DND-41 (cell line): ENCODE results near the gene ITGB7.

Experiments used
- ATAC-seq: fragments of 200-7000 bp; cut with Tn5 transposase; 3 replicates; pipeline ENCODE4 v1.9.1; 2021; ENCODE audit warnings: low read depth; ENCODE audit not compliant: insufficient read depth
- DNase-seq: peaks from one replicate; pipeline ENCODE4 v3.0.0-alpha.2; 2020
- H2AFZ ChIP-seq: 2 replicates; pipeline ENCODE4 v1.6.0; 2012; ENCODE audit warnings: low read depth, low read length
- H3K27ac ChIP-seq: 2 replicates; pipeline ENCODE4 v1.5.1; 2012; ENCODE audit warnings: low read length, inconsistent platforms
- H3K27me3 ChIP-seq: fragments of 200-600 bp; sonication (generic); 2 replicates; pipeline ENCODE4 v1.6.0; 2012; ENCODE audit warnings: low read length, mild to moderate bottlenecking, inconsistent platforms; ENCODE audit not compliant: insufficient read depth, poor library complexity
- H3K36me3 ChIP-seq: 2 replicates; pipeline ENCODE4 v1.5.1; 2012; ENCODE audit warnings: low read length, inconsistent platforms; ENCODE audit not compliant: insufficient read depth
- H3K4me1 ChIP-seq: 2 replicates; pipeline ENCODE4 v1.5.1; 2012; ENCODE audit warnings: mild to moderate bottlenecking, low read length; ENCODE audit not compliant: insufficient read depth
- H3K4me2 ChIP-seq: 2 replicates; pipeline ENCODE4 v1.6.0; 2012; ENCODE audit warnings: mild to moderate bottlenecking, moderate library complexity, low read length, inconsistent platforms; ENCODE audit not compliant: insufficient read depth
- H3K4me3 ChIP-seq, 2 experiments: fragments of 200-600 bp in 1 of 2; shearing (Covaris generic) in 1 of 2; 2 replicates each; pipeline ENCODE4 v1.5.1; 2012 to 2016; ENCODE audit warnings: inconsistent platforms in 2 of 2, low read length in 2 of 2, mild to moderate bottlenecking in 2 of 2, low read depth in 1 of 2, moderate library complexity in 1 of 2
- H3K79me2 ChIP-seq: 2 replicates; pipeline ENCODE4 v1.6.0; 2012; ENCODE audit warnings: low read length, inconsistent platforms; ENCODE audit not compliant: insufficient read depth
- H3K9ac ChIP-seq: 2 replicates; pipeline ENCODE4 v1.6.0; 2012; ENCODE audit warnings: low read depth, mild to moderate bottlenecking, inconsistent platforms, low read length, moderate library complexity
- H3K9me3 ChIP-seq: 2 replicates; pipeline ENCODE4 v1.5.1; 2012; ENCODE audit warnings: low read length, moderate library complexity, mild to moderate bottlenecking, inconsistent platforms; ENCODE audit not compliant: insufficient read depth, severe bottlenecking
- H4K20me1 ChIP-seq: 2 replicates; pipeline ENCODE4 v1.6.0; 2012; ENCODE audit warnings: low read length; ENCODE audit not compliant: insufficient read depth
- EZH2 ChIP-seq: IDR thresholded peaks from 3 replicates; pipeline ENCODE4 v1.6.1; 2012; ENCODE audit warnings: borderline replicate concordance, low read depth, mild to moderate bottlenecking, moderate library complexity, low read length, inconsistent platforms; ENCODE audit not compliant: severe bottlenecking
- TF ChIP-seq, protein P1 (sequence below): IDR thresholded peaks from 2 replicates; pipeline ENCODE4 v1.5.1; 2012; ENCODE audit warnings: borderline replicate concordance, low read length, moderate library complexity, mild to moderate bottlenecking; ENCODE audit not compliant: poor library complexity, severe bottlenecking; ENCODE audit errors: extremely low read depth

The ITGB7 gene

DNA sequence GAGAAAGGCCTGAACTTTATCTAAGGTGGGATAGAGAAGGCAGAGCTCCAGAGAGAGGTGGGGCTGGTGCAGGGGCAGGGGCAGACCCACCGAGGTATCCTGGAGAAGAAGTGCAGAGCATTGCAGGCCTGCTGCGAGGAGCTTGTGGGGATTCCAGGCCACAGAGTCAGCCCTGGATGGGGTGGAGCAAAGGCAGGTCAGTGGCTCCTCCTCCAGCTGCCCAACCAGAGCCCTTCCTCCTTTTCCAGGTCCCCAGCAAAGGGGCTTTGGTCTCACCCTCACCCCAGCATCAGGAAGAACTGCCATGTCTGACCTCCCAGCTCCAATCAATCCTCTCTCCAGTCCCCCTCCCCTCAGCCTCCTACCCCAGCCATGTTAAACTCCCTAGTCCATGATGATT, 46.4 kb downstream of the ITGB7 start:
- Histone ChIP-seq H2AFZ (no peak overlapping the region), H4K20me1 (no peaks in the 10 kb centered on the region), H3K27me3 (no peaks in the 10 kb centered on the region), H3K4me3 (no peak overlapping the region), H3K27ac (no peak overlapping the region), H3K4me2 (no peak overlapping the region), H3K9ac (no peak overlapping the region), H3K36me3 (no peaks in the 10 kb centered on the region), H3K9me3 (no peaks in the 10 kb centered on the region), H3K79me2 (no peaks in the 10 kb centered on the region), H3K4me1 (peaks cover 9% of the 10 kb centered on the region)
- TF ChIP-seq EZH2: no peak
- TF ChIP-seq, protein P1, sequence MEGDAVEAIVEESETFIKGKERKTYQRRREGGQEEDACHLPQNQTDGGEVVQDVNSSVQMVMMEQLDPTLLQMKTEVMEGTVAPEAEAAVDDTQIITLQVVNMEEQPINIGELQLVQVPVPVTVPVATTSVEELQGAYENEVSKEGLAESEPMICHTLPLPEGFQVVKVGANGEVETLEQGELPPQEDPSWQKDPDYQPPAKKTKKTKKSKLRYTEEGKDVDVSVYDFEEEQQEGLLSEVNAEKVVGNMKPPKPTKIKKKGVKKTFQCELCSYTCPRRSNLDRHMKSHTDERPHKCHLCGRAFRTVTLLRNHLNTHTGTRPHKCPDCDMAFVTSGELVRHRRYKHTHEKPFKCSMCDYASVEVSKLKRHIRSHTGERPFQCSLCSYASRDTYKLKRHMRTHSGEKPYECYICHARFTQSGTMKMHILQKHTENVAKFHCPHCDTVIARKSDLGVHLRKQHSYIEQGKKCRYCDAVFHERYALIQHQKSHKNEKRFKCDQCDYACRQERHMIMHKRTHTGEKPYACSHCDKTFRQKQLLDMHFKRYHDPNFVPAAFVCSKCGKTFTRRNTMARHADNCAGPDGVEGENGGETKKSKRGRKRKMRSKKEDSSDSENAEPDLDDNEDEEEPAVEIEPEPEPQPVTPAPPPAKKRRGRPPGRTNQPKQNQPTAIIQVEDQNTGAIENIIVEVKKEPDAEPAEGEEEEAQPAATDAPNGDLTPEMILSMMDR: no peak
- DNase-seq: no peak
- ATAC-seq: no peak

DNA sequence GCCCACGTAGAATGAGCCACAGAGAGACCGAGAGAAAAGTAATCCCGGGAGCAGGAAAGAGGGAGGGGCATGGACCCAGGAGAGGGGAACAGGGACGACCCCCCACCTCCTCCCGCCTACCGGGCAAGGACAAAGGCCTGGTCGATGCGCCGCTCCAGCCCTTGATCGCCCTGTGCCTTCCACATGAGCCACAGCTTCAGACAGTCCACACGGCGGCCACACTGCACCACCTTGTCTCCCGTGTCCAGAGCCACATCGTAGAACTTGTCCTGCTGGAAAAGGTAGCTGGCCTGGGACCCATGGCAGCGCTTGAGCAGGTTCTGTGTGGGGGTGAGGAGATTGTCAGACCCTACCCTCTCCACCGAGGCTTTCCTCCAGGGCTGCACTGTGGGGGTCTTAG, 47.1 kb downstream of the ITGB7 start:
- Histone ChIP-seq H3K79me2 (no peaks in the 10 kb centered on the region), H3K4me1 (peaks cover 9% of the 10 kb centered on the region), H3K9ac (peak overlapping the region; percentile 35), H3K27me3 (no peaks in the 10 kb centered on the region), H3K27ac (peak overlapping the region; percentile 70), H4K20me1 (no peaks in the 10 kb centered on the region), H3K4me2 (peak overlapping the region; percentile 57), H3K4me3 (no peak overlapping the region), H3K36me3 (no peaks in the 10 kb centered on the region), H3K9me3 (no peaks in the 10 kb centered on the region), H2AFZ (peak overlapping the region; percentile 95)
- TF ChIP-seq, protein P1: no peak
- TF ChIP-seq EZH2: no peak
- no peak for DNase-seq
- no peak for ATAC-seq

DNA sequence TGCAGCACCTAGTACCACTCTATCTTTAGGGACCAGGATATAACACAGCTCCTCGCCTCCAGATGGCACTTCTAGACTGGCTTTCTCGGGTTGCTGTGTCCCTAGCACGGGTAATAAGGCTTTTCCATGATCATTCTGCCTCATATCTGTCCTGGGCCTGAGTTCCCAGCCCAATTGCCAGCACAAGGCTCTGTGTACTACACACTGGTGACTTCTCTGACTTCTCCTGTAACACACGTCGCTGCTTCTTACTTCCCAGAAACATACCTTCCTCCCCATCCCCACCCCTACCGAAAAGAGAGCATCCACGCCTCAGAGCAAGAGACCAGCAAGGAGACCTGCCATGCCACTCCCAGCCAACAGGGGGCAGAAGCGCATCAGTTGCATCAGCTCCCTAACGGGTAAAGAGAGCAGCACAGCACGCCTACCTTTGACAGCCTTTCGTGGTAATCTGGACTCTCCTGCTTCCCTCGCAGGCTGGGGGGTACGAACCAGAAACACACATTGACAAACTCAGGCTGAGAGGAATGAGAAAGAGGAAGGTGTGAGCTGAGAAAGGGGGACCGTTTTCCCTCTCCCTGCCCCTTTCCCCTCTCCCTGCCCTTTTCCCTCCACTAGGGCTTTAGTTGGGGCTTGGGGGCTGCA, 47.7 kb downstream of the ITGB7 start:
- Histone ChIP-seq H3K27me3 (no peaks in the 10 kb centered on the region), H2AFZ (peak overlapping the region; percentile 95), H3K4me3 (peak overlapping the region in 1 of 2 experiments; percentile 34; a peak in 2 of 4 replicates), H3K9ac (peak overlapping the region; percentile 35), H4K20me1 (no peaks in the 10 kb centered on the region), H3K79me2 (no peaks in the 10 kb centered on the region), H3K9me3 (no peaks in the 10 kb centered on the region), H3K4me2 (peak overlapping the region; percentile 57), H3K27ac (peak overlapping the region; percentile 70), H3K4me1 (peaks cover 9% of the 10 kb centered on the region), H3K36me3 (no peaks in the 10 kb centered on the region)
- ATAC-seq (peak; percentile 98), DNase-seq (peak; percentile 87)
- TF ChIP-seq, protein P1: peak; percentile 100
- no peak for TF ChIP-seq EZH2

DNA sequence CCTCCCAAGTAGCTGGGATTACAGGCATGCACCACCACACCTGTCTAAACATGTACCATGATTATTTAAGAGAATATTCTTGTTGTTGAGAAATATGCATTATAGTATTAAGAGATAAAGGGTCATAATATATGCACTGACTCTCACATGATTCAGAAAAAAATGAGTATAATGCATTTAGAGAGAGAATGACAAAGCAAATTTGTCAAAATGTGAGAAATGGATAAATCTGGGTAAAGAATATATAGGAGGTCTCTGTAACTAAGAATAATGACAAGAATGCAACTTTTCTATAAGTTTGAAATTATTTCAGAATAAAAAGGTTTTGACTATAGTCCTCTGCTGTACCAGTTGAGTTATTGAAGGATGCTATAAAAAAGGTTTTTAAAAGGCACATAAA, 54.7 kb downstream of the ITGB7 start:
- no peaks in the 10 kb centered on the region for H3K4me1 ChIP-seq
- no peak overlapping the region for H2AFZ ChIP-seq
- H3K27ac ChIP-seq: no peak overlapping the region
- H3K4me2 ChIP-seq: no peak overlapping the region
- DNase-seq: no peak
- peaks cover 1% of the 10 kb centered on the region for H3K9me3 ChIP-seq
- H3K27me3 ChIP-seq: no peaks in the 10 kb centered on the region
- H3K9ac ChIP-seq: no peak overlapping the region
- H4K20me1 ChIP-seq: no peaks in the 10 kb centered on the region
- TF ChIP-seq EZH2: no peak
- TF ChIP-seq, protein P1: no peak
- no peak overlapping the region for H3K4me3 ChIP-seq
- no peak for ATAC-seq
- no peaks in the 10 kb centered on the region for H3K36me3 ChIP-seq
- no peaks in the 10 kb centered on the region for H3K79me2 ChIP-seq
